HEK293T (cell line): Measurements from ENCODE around the gene ACP7.

Source experiments
- BHLHE40 ChIP-seq: fragments of 450-650 bp; IDR thresholded peaks from 2 replicates; pipeline ENCODE4 v1.6.1; 2016; ENCODE audit warnings: mild to moderate bottlenecking, moderate library complexity, borderline replicate concordance
- CTBP1 ChIP-seq: fragments of 450-650 bp; IDR thresholded peaks from 2 replicates; pipeline ENCODE4 v1.6.1; 2016; ENCODE audit warnings: borderline replicate concordance
- FOXA1 ChIP-seq: fragments of 450-650 bp; IDR thresholded peaks from 2 replicates; pipeline ENCODE4 v1.6.1; 2016; ENCODE audit warnings: mild to moderate bottlenecking
- FOXK2 ChIP-seq: fragments of 450-650 bp; IDR thresholded peaks from 2 replicates; pipeline ENCODE4 v1.6.1; 2016; ENCODE audit warnings: mild to moderate bottlenecking
- FOXM1 ChIP-seq: fragments of 450-650 bp; IDR thresholded peaks from 2 replicates; pipeline ENCODE4 v1.6.1; 2017; ENCODE audit warnings: mild to moderate bottlenecking, borderline replicate concordance
- L3MBTL2 ChIP-seq: fragments of 450-650 bp; conservative IDR thresholded peaks from 2 replicates; pipeline ENCODE4 v1.6.1; 2016; ENCODE audit warnings: mild to moderate bottlenecking
- LEF1 ChIP-seq: fragments of 450-650 bp; IDR thresholded peaks from 2 replicates; pipeline ENCODE4 v1.6.1; 2017; ENCODE audit warnings: mild to moderate bottlenecking, borderline replicate concordance
- NFRKB ChIP-seq: fragments of 450-650 bp; IDR thresholded peaks from 2 replicates; pipeline ENCODE4 v1.6.1; 2016; ENCODE audit warnings: mild to moderate bottlenecking, moderate library complexity
- SP1 ChIP-seq: fragments of 450-650 bp; IDR thresholded peaks from 2 replicates; pipeline ENCODE4 v1.6.1; 2017
- SUZ12 ChIP-seq: fragments of 450-650 bp; IDR thresholded peaks from 2 replicates; pipeline ENCODE4 v1.6.1; 2016; ENCODE audit warnings: mild to moderate bottlenecking
- TARDBP ChIP-seq: fragments of 450-650 bp; IDR thresholded peaks from 2 replicates; pipeline ENCODE4 v1.6.1; 2016
- ZNF384 ChIP-seq: fragments of 450-650 bp; IDR thresholded peaks from 2 replicates; pipeline ENCODE4 v1.6.1; 2016
- TF ChIP-seq, protein P1 (sequence below): fragments of 450-650 bp; IDR thresholded peaks from 2 replicates; pipeline ENCODE4 v1.6.1; 2016

DNA sequence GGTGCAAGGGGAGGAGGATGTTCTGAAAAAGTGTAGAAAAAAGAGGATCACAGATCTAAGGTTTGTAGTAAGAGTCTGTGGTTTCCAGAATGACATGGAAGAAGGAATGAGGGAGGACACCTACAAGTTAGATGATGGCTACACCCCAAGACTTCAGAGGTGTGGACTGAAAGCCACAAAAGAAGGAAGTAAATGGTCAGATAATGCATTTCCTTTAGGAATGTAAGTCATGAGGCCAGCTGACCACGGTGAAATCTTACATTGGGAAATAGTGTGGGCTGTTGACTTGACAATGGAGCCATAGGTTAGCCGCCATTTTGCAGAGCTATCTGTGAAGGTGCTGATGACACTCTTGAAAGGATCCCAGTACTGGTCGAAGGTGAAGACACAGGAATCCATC, 26.6 kb upstream of the ACP7 start:
- TF ChIP-seq TARDBP (no peak), SP1 (no peak), NFRKB (no peak), CTBP1 (no peak), BHLHE40 (no peak), SUZ12 (no peak), FOXA1 (no peak), LEF1 (no peak), FOXM1 (no peak), ZNF384 (no peak), FOXK2 (no peak), L3MBTL2 (no peak)
- TF ChIP-seq, protein P1, sequence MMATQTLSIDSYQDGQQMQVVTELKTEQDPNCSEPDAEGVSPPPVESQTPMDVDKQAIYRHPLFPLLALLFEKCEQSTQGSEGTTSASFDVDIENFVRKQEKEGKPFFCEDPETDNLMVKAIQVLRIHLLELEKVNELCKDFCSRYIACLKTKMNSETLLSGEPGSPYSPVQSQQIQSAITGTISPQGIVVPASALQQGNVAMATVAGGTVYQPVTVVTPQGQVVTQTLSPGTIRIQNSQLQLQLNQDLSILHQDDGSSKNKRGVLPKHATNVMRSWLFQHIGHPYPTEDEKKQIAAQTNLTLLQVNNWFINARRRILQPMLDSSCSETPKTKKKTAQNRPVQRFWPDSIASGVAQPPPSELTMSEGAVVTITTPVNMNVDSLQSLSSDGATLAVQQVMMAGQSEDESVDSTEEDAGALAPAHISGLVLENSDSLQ: no peak
